CD14-positive monocyte (primary cell): ENCODE data around the gene PIGZ. TPM values are rescaled to one million over a fixed set of nuclear protein-coding genes. Genes with fewer than 3 reads are reported as not detected.

Experiments used
- DNase-seq, 3 donors: peaks; one replicate each; pipeline ENCODE4 v3.0.0-alpha.2; 2011 to 2022
- H2AFZ ChIP-seq: 2 replicates; pipeline ENCODE4 v1.6.0; 2012; ENCODE audit warnings: mild to moderate bottlenecking, low read depth, low read length, inconsistent platforms; ENCODE audit not compliant: insufficient read depth, poor library complexity, severe bottlenecking
- H3K27ac ChIP-seq, 2 donors: 1 replicate in 1 of 2; 2 replicates in 1 of 2; pipeline ENCODE4 v1.5.1; 2012 to 2013; ENCODE audit warnings: low read length in 2 of 2, control low read depth in 1 of 2, inconsistent platforms in 1 of 2, low read depth in 1 of 2, mild to moderate bottlenecking in 1 of 2
- H3K27me3 ChIP-seq, 2 donors: one replicate each; pipeline versions ENCODE4 v1.6.0 to v1.6.1; 2011 to 2013; ENCODE audit warnings: low read length in 2 of 2; ENCODE audit not compliant: control insufficient read depth in 2 of 2, insufficient read depth in 2 of 2
- H3K36me3 ChIP-seq, 2 donors: replicated peaks in 1 of 2; 1 replicate in 1 of 2; 2 replicates in 1 of 2; pipeline versions ENCODE4 v1.5.1 to v1.6.1; 2012 to 2013; ENCODE audit warnings: low read length in 2 of 2, control low read depth in 1 of 2, inconsistent platforms in 1 of 2, mild to moderate bottlenecking in 1 of 2; ENCODE audit not compliant: insufficient read depth in 2 of 2, control insufficient read depth in 1 of 2
- H3K4me1 ChIP-seq, 2 donors: 1 replicate in 1 of 2; 2 replicates in 1 of 2; pipeline versions ENCODE4 v1.5.1 to v1.6.1; 2012 to 2013; ENCODE audit warnings: low read length in 2 of 2, control low read depth in 1 of 2, inconsistent platforms in 1 of 2, mild to moderate bottlenecking in 1 of 2, moderate library complexity in 1 of 2; ENCODE audit not compliant: insufficient read depth in 2 of 2, control insufficient read depth in 1 of 2
- H3K4me2 ChIP-seq: replicated peaks from 2 replicates; pipeline ENCODE3; 2012; ENCODE audit warnings: low read length, moderate library complexity, mild to moderate bottlenecking; ENCODE audit not compliant: poor library complexity, severe bottlenecking; ENCODE audit errors: extremely low read depth
- H3K4me3 ChIP-seq, 3 experiments: fragments of 200-600 bp in 1 of 3; sonication (generic) in 1 of 3; replicated peaks in 1 of 3; 1 replicate in 2 of 3; 2 replicates in 1 of 3; pipeline ENCODE4 v1.5.1; 2011 to 2013; ENCODE audit warnings: low read length in 3 of 3, mild to moderate bottlenecking in 3 of 3, control low read depth in 2 of 3, low read depth in 2 of 3, inconsistent platforms in 1 of 3, moderate library complexity in 1 of 3
- H3K79me2 ChIP-seq: 2 replicates; pipeline ENCODE4 v1.6.0; 2012; ENCODE audit warnings: mild to moderate bottlenecking, control low read depth, inconsistent platforms, low read length, moderate library complexity; ENCODE audit not compliant: insufficient read depth
- H3K9ac ChIP-seq: 2 replicates; pipeline ENCODE4 v1.6.0; 2017; ENCODE audit warnings: low read length, mild to moderate bottlenecking; ENCODE audit not compliant: insufficient read depth, poor library complexity, severe bottlenecking
- H3K9me3 ChIP-seq, 2 donors: replicated peaks in 1 of 2; 1 replicate in 1 of 2; 2 replicates in 1 of 2; pipeline versions ENCODE4 v1.5.1 to v1.6.1; 2012 to 2013; ENCODE audit warnings: low read length in 2 of 2, control low read depth in 1 of 2; ENCODE audit not compliant: control insufficient read depth in 1 of 2, insufficient read depth in 1 of 2
- H4K20me1 ChIP-seq: 2 replicates; pipeline ENCODE4 v1.6.0; 2012; ENCODE audit warnings: mild to moderate bottlenecking, low read length, control low read depth, moderate library complexity; ENCODE audit not compliant: insufficient read depth
- H3K27ac Mint-ChIP-seq, 7 donors: one replicate each; pipeline ENCODE4 v1.8.0; 2020; ENCODE audit warnings: mild to moderate bottlenecking in 7 of 7, mixed read lengths in 7 of 7, moderate library complexity in 6 of 7, inconsistent platforms in 2 of 7
- H3K27me3 Mint-ChIP-seq, 3 donors: one replicate each; pipeline ENCODE4 v1.8.0; 2021 to 2022; ENCODE audit warnings: low read depth in 3 of 3, mild to moderate bottlenecking in 3 of 3, mixed read lengths in 3 of 3, moderate library complexity in 3 of 3, inconsistent platforms in 1 of 3
- H3K36me3 Mint-ChIP-seq, 2 donors: one replicate each; pipeline ENCODE4 v1.8.0; 2020; ENCODE audit warnings: mixed read lengths in 2 of 2, inconsistent platforms in 1 of 2, mild to moderate bottlenecking in 1 of 2
- H3K4me1 Mint-ChIP-seq: one replicate; pipeline ENCODE4 v1.8.0; 2020; ENCODE audit warnings: mild to moderate bottlenecking, mixed read lengths
- H3K4me3 Mint-ChIP-seq, 2 donors: one replicate each; pipeline ENCODE4 v1.8.0; 2020; ENCODE audit warnings: mild to moderate bottlenecking in 2 of 2, mixed read lengths in 2 of 2, moderate library complexity in 1 of 2
- H3K9me3 Mint-ChIP-seq, 7 donors: one replicate each; pipeline ENCODE4 v1.8.0; 2020 to 2022; ENCODE audit warnings: mixed read lengths in 7 of 7, mild to moderate bottlenecking in 6 of 7, moderate library complexity in 6 of 7, inconsistent platforms in 2 of 7
- WGBS: methylation state at CpG from one replicate; pipeline ENCODE4 v1.1.5; 2013; ENCODE audit warnings: missing lambda C conversion rate; ENCODE audit not compliant: insufficient coverage; 5-methylcytosine and 5-hydroxymethylcytosine counted together
- intact Hi-C, 2 donors: fragments of 100-400 bp; cut with micrococcal nuclease; formaldehyde crosslinking; loops; one replicate each; pipeline versions ENCODE4 v1.15.0 to v1.15.1; 2023
- polyA plus RNA-seq, 3 donors: library from polyadenylated mRNA; depleted of rRNA in 1 of 3; unstranded in 2 of 3; stranded (reverse) in 1 of 3; fragments of 300-500 nt in 2 of 3; fragments of >200 nt in 1 of 3; fragmentation: Illumina TruSeq in 2 of 3; gene quantifications; 1 replicate in 2 of 3; 2 replicates in 1 of 3; pipeline ENCODE4 v1.2.3, GENCODE V29; 2012 to 2021
- TF ChIP-seq, protein P1 (sequence below): fragments of 200-600 bp; IDR thresholded peaks from one replicate; pipeline ENCODE4 v1.8.0; 2022; ENCODE audit warnings: antibody characterized with exemption, mild to moderate bottlenecking

The PIGZ gene
- polyA plus RNA-seq, 3 donors: 1.6 to 3.8 (median 1.9) TPM

DNA sequence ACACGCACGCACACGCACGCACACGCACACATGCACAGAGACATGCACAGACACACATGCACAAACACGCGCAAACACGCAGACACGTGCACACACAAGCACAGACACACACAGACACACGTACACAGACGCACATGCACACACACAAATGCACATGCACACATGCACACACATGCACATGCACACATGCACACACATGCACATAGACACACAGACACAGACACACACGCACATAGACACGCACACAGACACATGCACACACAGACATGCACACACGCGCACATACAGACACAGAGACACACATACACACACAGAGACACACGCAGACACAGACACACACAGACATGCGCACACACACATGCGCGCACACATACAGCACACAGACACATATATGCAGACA lies 26.4 kb upstream of the PIGZ start:
- H4K20me1 ChIP-seq: no peaks in the 10 kb centered on the region
- H3K4me1 Mint-ChIP-seq: no peaks in the 10 kb centered on the region
- WGBS: 95% methylated on average over 16 of the region's 19 CpGs

DNA sequence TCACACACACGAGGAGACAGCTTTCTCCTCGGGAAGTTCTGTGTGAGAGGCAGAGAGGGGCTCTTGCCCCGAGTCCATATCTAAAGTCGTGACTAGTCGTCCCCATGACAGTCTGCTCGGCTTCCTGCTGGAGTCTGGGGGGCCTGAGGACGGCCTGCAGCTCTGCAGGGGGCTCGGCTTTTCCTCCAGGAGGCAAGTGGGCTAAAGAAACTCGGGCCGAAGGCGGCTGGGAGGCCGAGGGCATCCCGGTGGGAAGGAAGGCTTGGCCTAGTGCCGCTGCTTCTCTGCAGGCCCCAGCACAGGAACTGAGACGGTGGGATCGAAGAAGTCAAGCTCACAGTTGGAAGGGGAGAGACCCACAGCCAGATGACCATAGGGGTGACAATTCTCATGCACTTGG lies 25.4 kb upstream of the PIGZ start:
- H3K36me3 ChIP-seq: no peaks in the 10 kb centered on the region
- Mint-ChIP-seq H3K4me3 (no peak overlapping the region), H3K9me3 (peaks cover 0 to 2% (median 0%) of the 10 kb centered on the region in 7 donors), H3K4me1 (no peaks in the 10 kb centered on the region), H3K27ac (no peak overlapping the region), H3K36me3 (no peaks in the 10 kb centered on the region), H3K27me3 (peaks cover 0 to 3% (median 1%) of the 10 kb centered on the region in 3 donors)
- TF ChIP-seq, protein P1, sequence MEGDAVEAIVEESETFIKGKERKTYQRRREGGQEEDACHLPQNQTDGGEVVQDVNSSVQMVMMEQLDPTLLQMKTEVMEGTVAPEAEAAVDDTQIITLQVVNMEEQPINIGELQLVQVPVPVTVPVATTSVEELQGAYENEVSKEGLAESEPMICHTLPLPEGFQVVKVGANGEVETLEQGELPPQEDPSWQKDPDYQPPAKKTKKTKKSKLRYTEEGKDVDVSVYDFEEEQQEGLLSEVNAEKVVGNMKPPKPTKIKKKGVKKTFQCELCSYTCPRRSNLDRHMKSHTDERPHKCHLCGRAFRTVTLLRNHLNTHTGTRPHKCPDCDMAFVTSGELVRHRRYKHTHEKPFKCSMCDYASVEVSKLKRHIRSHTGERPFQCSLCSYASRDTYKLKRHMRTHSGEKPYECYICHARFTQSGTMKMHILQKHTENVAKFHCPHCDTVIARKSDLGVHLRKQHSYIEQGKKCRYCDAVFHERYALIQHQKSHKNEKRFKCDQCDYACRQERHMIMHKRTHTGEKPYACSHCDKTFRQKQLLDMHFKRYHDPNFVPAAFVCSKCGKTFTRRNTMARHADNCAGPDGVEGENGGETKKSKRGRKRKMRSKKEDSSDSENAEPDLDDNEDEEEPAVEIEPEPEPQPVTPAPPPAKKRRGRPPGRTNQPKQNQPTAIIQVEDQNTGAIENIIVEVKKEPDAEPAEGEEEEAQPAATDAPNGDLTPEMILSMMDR: no peak
- no peak for DNase-seq
- WGBS: 94% methylated on average over 16 of the region's 16 CpGs
- intact Hi-C loops: loop anchor here in 1 of 2 donors (10.0 kb wide), 1 partner anchor 51 kb away; no protein-coding TSS in a partner anchor
- no peaks in the 10 kb centered on the region for H3K4me1 ChIP-seq
- no peak overlapping the region for H3K4me3 ChIP-seq
- no peaks in the 10 kb centered on the region for H3K27me3 ChIP-seq
- H3K79me2 ChIP-seq: no peaks in the 10 kb centered on the region
- no peaks in the 10 kb centered on the region for H3K9me3 ChIP-seq
- no peak overlapping the region for H3K9ac ChIP-seq
- no peak overlapping the region for H2AFZ ChIP-seq
- no peak overlapping the region for H3K27ac ChIP-seq
- H4K20me1 ChIP-seq: no peaks in the 10 kb centered on the region
- H3K4me2 ChIP-seq: no peak overlapping the region

More for the DNA sequence above, 26.4 kb upstream of the PIGZ start:
- Mint-ChIP-seq H3K4me3 (no peak overlapping the region), H3K9me3 (peaks cover 0 to 3% (median 0%) of the 10 kb centered on the region in 7 donors), H3K36me3 (no peaks in the 10 kb centered on the region), H3K27me3 (peaks cover 0 to 3% (median 1%) of the 10 kb centered on the region in 3 donors), H3K27ac (no peak overlapping the region)
- H2AFZ ChIP-seq: no peak overlapping the region
- H3K4me1 ChIP-seq: no peaks in the 10 kb centered on the region
- no peak overlapping the region for H3K4me2 ChIP-seq
- no peaks in the 10 kb centered on the region for H3K79me2 ChIP-seq
- H3K4me3 ChIP-seq: no peak overlapping the region
- no peak overlapping the region for H3K9ac ChIP-seq
- intact Hi-C loops: loop anchor here in 1 of 2 donors (10.0 kb wide), 1 partner anchor 50 kb away; no protein-coding TSS in a partner anchor
- H3K36me3 ChIP-seq: no peaks in the 10 kb centered on the region
- DNase-seq: no peak
- H3K27ac ChIP-seq: no peak overlapping the region
- no peaks in the 10 kb centered on the region for H3K9me3 ChIP-seq
- TF ChIP-seq, protein P1: no peak
- H3K27me3 ChIP-seq: no peaks in the 10 kb centered on the region
